MCF 10A (cell line): ENCODE results near the gene PIGR. TPM values are rescaled to one million over a fixed set of nuclear protein-coding genes. Genes with fewer than 3 reads are reported as not detected.

Source experiments
- BruUV-seq: library from RNA; stranded (reverse); fragments of 400-500 nt; replicated peaks from 2 replicates; lab custom pipeline; 2021; lab: Mats Ljungman, UMichigan
- CTCF ChIA-PET: fragments of 300-600 bp; sonication (Branson Sonifier 250); formaldehyde crosslinking; extraction: SDS; loops from one replicate; lab custom pipeline; 2021; ENCODE audit warnings: antibody characterized with exemption, inconsistent platforms; lab: Yijun Ruan, JAX
- POLR2A ChIA-PET: fragments of 300-600, 350-650 bp; sonication (Branson Sonifier 250); formaldehyde crosslinking; extraction: SDS; loops from one replicate; lab custom pipeline; 2020; ENCODE audit warnings: antibody characterized with exemption, inconsistent platforms; lab: Yijun Ruan, JAX
- DNase-seq: peaks from one replicate; pipeline ENCODE4 v3.0.0-alpha.2; 2018; ENCODE audit not compliant: unreplicated experiment
- H3K27ac Mint-ChIP-seq: one replicate; pipeline ENCODE4 v1.8.0; 2022; ENCODE audit warnings: mild to moderate bottlenecking, low read depth, mixed read lengths; ENCODE audit not compliant: unreplicated experiment
- H3K27me3 Mint-ChIP-seq: one replicate; pipeline ENCODE4 v1.8.0; 2022; ENCODE audit warnings: mixed read lengths; ENCODE audit not compliant: insufficient read depth, unreplicated experiment
- H3K36me3 Mint-ChIP-seq: one replicate; pipeline ENCODE4 v1.8.0; 2022; ENCODE audit warnings: mild to moderate bottlenecking, moderate library complexity, mixed read lengths; ENCODE audit not compliant: insufficient read depth, unreplicated experiment
- H3K4me1 Mint-ChIP-seq: one replicate; pipeline ENCODE4 v1.8.0; 2022; ENCODE audit warnings: mixed read lengths; ENCODE audit not compliant: insufficient read depth, unreplicated experiment
- H3K4me3 Mint-ChIP-seq: one replicate; pipeline ENCODE4 v1.8.0; 2022; ENCODE audit warnings: mild to moderate bottlenecking, moderate library complexity, mixed read lengths; ENCODE audit not compliant: unreplicated experiment
- H3K9me3 Mint-ChIP-seq: one replicate; pipeline ENCODE4 v1.8.0; 2022; ENCODE audit warnings: mixed read lengths; ENCODE audit not compliant: unreplicated experiment
- intact Hi-C: fragments of 100-400 bp; cut with micrococcal nuclease; formaldehyde crosslinking; loops from 2 replicates; pipeline ENCODE4 v1.14.1; 2022
- total RNA-seq: library from RNA; stranded (reverse); gene quantifications from 2 replicates; pipeline ENCODE4 v1.2.3, GENCODE V29; 2022
- TF ChIP-seq, protein P1 (sequence below): fragments of 200-600 bp; IDR thresholded peaks from one replicate; pipeline ENCODE4 v1.8.0; 2022; ENCODE audit warnings: antibody characterized with exemption, mild to moderate bottlenecking; ENCODE audit not compliant: unreplicated experiment

The PIGR gene
- total RNA-seq, 1 experiment from 2014 or later: not detected

DNA sequence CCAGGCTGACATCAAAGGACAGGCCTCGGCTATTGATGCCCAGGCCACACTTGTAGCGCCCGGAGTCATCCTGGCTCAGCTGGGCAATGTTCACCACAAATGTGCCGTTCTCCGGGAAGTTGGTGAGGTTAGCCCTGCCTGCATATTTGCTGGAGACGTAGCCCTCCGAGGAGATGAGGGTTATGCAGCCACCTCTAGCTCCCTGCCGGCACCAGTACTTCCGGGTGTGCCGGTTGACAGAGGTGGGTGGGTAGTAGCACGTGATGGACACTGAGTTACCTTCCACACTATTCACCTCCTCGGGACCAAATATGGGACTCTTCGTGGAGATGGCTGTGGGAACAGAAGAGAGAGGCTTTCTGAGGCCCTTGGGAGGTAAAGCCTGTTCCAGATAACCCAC, 7.1 kb downstream of the PIGR start:
- BruUV-seq: no TSS peak

DNA sequence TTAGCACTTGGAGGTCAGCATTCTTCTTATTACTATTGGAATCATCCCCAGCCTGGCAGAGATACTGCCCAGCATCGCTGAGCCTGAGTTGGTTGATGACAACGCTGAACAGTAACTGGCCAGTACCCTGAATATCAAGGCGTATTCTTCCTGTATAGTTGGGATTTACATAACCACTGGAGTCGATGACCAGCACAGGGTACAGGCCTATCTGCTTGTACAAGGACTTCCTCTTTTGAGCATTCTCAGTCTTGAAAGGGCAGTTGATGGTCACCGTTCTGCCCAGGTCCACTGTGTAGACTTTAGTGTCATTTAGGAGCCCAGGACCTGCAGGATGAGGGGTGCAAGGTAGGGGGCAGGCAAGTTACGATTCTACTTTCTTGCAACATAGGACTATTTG, 8.8 kb downstream of the PIGR start:
- no peak for DNase-seq
- Mint-ChIP-seq H3K4me3 (no peak overlapping the region), H3K27ac (no peak overlapping the region), H3K27me3 (no peaks in the 10 kb centered on the region), H3K36me3 (no peaks in the 10 kb centered on the region), H3K9me3 (no peaks in the 10 kb centered on the region), H3K4me1 (peaks cover 8% of the 10 kb centered on the region)
- ChIA-PET POLR2A (interaction anchor here (0.5 kb wide), 1 partner anchor 15 kb away, joined by 3 read pairs; no protein-coding TSS in a partner anchor), CTCF (interaction anchor here (0.7 to 7.9 kb wide), 3 partner anchors 44 to 109 kb away, joined by 4 to 74 read pairs (median 5); no protein-coding TSS in a partner anchor)
- BruUV-seq: no TSS peak
- TF ChIP-seq, protein P1, sequence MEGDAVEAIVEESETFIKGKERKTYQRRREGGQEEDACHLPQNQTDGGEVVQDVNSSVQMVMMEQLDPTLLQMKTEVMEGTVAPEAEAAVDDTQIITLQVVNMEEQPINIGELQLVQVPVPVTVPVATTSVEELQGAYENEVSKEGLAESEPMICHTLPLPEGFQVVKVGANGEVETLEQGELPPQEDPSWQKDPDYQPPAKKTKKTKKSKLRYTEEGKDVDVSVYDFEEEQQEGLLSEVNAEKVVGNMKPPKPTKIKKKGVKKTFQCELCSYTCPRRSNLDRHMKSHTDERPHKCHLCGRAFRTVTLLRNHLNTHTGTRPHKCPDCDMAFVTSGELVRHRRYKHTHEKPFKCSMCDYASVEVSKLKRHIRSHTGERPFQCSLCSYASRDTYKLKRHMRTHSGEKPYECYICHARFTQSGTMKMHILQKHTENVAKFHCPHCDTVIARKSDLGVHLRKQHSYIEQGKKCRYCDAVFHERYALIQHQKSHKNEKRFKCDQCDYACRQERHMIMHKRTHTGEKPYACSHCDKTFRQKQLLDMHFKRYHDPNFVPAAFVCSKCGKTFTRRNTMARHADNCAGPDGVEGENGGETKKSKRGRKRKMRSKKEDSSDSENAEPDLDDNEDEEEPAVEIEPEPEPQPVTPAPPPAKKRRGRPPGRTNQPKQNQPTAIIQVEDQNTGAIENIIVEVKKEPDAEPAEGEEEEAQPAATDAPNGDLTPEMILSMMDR: no peak
- intact Hi-C loops: no loop called here

More for the DNA sequence above, 7.1 kb downstream of the PIGR start:
- TF ChIP-seq, protein P1: no peak
- Mint-ChIP-seq H3K36me3 (no peaks in the 10 kb centered on the region), H3K9me3 (no peaks in the 10 kb centered on the region), H3K4me3 (no peak overlapping the region), H3K27me3 (peaks cover 11% of the 10 kb centered on the region), H3K4me1 (peaks cover 8% of the 10 kb centered on the region), H3K27ac (no peak overlapping the region)
- intact Hi-C loops: no loop called here
- DNase-seq: no peak
- POLR2A ChIA-PET: interaction anchor here (0.6 to 1.3 kb wide), 3 partner anchors 13 to 180 kb away, joined by 3 to 5 read pairs (median 3); no protein-coding TSS in a partner anchor
- CTCF ChIA-PET: interaction anchor here (0.6 to 1.2 kb wide), 7 partner anchors 10 to 466 kb away, joined by 3 to 5 read pairs (median 3); no protein-coding TSS in a partner anchor

DNA sequence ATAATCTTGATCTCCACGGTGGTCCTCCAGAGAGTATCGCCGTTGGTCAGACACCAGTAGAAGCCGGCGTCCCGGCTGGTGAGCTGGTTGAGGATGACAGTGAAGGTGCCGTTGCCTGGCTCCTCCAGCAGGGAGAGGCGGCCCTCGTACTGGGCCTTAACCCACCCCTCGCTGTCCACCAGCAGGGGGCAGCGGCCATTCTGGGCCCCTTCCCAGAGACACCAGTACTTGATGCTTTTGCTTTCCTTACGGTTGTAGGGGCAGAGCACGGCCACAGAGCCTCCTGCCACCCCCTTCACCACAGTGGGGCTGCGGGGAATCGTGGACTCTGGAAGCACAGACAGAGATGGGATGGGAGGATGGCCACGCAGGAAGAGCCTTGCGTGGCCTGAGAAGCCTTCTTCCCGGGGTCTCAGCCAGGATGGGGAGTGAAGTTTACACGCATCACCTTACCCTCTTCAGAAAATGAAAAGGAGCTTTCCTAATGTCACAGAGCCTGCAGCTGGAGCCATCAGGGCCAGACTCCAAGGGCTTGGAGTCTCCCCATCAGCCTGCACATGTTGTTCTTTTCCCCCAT, 10.7 kb downstream of the PIGR start:
- Mint-ChIP-seq H3K27me3 (no peaks in the 10 kb centered on the region), H3K36me3 (no peaks in the 10 kb centered on the region), H3K4me3 (no peak overlapping the region), H3K4me1 (peaks cover 8% of the 10 kb centered on the region), H3K9me3 (no peaks in the 10 kb centered on the region), H3K27ac (no peak overlapping the region)
- ChIA-PET CTCF (interaction anchor here (0.5 to 7.9 kb wide), 12 partner anchors 10 to 357 kb away, joined by 3 to 74 read pairs (median 4); partner anchors contain the start of gene FCAMR), POLR2A (interaction anchor here (0.7 to 1.3 kb wide), 2 partner anchors 26 to 141 kb away, joined by 3 read pairs; no protein-coding TSS in a partner anchor)
- DNase-seq: peak; percentile 62
- BruUV-seq: no TSS peak
- TF ChIP-seq, protein P1: peak; percentile 59
- intact Hi-C loops: loop anchor here (1.0 kb wide), 1 partner anchor 143 kb away; no protein-coding TSS in a partner anchor

DNA sequence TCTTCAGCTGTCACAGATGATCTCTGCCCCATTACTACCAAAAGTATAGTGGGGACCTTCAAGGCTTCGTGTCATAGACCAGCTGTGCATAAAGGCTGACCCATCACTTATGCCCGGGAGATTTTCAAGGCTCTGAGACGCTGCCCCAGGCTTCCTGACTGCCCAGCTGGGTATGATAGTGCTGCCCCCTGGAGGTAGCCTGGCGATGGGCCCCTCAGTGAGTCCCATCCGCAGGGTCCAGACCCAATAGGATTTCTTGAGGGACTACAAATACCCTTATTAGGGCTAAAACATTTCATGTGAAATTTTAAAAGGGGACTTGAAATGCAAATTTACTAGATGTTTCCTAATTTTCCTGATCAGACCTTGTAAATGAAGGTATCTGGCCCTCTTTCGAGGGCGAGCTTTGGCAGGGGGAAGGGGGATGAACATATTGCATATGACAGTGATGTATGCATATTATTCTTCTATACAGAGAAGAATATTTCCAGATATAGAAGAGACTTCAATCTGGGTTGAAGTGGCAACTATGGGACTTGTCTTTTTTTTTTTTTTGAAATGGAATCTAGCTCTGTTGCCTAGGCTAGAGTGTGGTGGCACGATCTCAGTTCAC, 12.8 kb downstream of the PIGR start:
- no peaks in the 10 kb centered on the region for H3K4me1 Mint-ChIP-seq

More for the DNA sequence above, 12.8 kb downstream of the PIGR start:
- ChIA-PET CTCF (interaction anchor here (0.6 to 7.9 kb wide), 25 partner anchors 9 to 484 kb away, joined by 3 to 74 read pairs (median 4); partner anchors contain the start of gene PIGR), POLR2A (no interaction called here)
- TF ChIP-seq, protein P1: peak; percentile 80
- Mint-ChIP-seq H3K9me3 (no peaks in the 10 kb centered on the region), H3K27ac (no peak overlapping the region), H3K27me3 (no peaks in the 10 kb centered on the region), H3K36me3 (no peaks in the 10 kb centered on the region), H3K4me3 (no peak overlapping the region)
- intact Hi-C loops: no loop called here
- BruUV-seq: no TSS peak
- DNase-seq: peak; percentile 66
